Gastrocnemius medialis (tissue), 4 donors: ENCODE results near the gene CBY2. TPM values are rescaled to one million over a fixed set of nuclear protein-coding genes. Genes with fewer than 3 reads are reported as not detected.

Experiments
- ATAC-seq, 2 donors: fragments of 150-250 bp; one replicate each; pipeline ENCODE4 v1.9.1; 2016
- DNase-seq, 2 donors: peaks; one replicate each; pipeline ENCODE4 v3.0.0-alpha.2; 2019
- H3K27ac ChIP-seq, 4 donors: fragments of 200-600 bp; sonication (generic); 1 replicate in 1 of 4; 2 replicates in 3 of 4; pipeline ENCODE4 v1.5.1; 2016 to 2018; ENCODE audit warnings: mild to moderate bottlenecking in 2 of 4, moderate library complexity in 1 of 4
- H3K27me3 ChIP-seq, 3 donors: fragments of 200-600 bp; sonication (generic) in 2 of 3; 1 replicate in 1 of 3; 2 replicates in 2 of 3; pipeline versions ENCODE4 v1.5.1 to v1.6.0; 2016 to 2019; ENCODE audit warnings: mild to moderate bottlenecking in 1 of 3, moderate library complexity in 1 of 3
- H3K36me3 ChIP-seq, 2 donors: fragments of 200-600 bp; sonication (generic) in 1 of 2; one replicate each; pipeline ENCODE4 v1.5.1; 2017 to 2018
- H3K4me1 ChIP-seq, 2 donors: fragments of 200-600 bp; sonication (generic) in 1 of 2; one replicate each; pipeline ENCODE4 v1.5.1; 2016 to 2017; ENCODE audit warnings: mild to moderate bottlenecking in 2 of 2
- H3K4me3 ChIP-seq, 4 donors: fragments of 200-600 bp; sonication (generic) in 3 of 4; 1 replicate in 1 of 4; 2 replicates in 3 of 4; pipeline ENCODE4 v1.5.1; 2016 to 2019; ENCODE audit warnings: mild to moderate bottlenecking in 2 of 4
- H3K9me3 ChIP-seq, 3 donors: fragments of 200-600 bp; sonication (generic) in 2 of 3; 1 replicate in 1 of 3; 2 replicates in 2 of 3; pipeline ENCODE4 v1.5.1; 2016 to 2019
- POLR2A ChIP-seq, 2 donors: fragments of 450-650 bp; IDR thresholded peaks; one replicate each; pipeline ENCODE4 v1.6.1; 2017; ENCODE audit warnings: antibody characterized with exemption in 2 of 2, mild to moderate bottlenecking in 2 of 2, moderate library complexity in 2 of 2
- in situ Hi-C, 4 donors: fragments of 200-750 bp; cut with MboI; loops; one replicate each; pipeline versions ENCODE4 v1.15.0 to v1.8.0; 2017; ENCODE audit warnings: low sequenced_read_pairs in 4 of 4
- intact Hi-C: fragments of 100-400 bp; cut with DNase I; formaldehyde crosslinking; loops from one replicate; pipeline ENCODE4 v1.15.1; 2023; ENCODE audit warnings: low total_unique reads
- total RNA-seq, 4 donors: library from RNA; depleted of rRNA; stranded (reverse); fragments of >200 nt; gene quantifications; one replicate each; pipeline versions ENCODE4 v1.1.0 to v1.2.3, GENCODE V29; 2016
- TF ChIP-seq, protein P1 (sequence below), 5 experiments: fragments of 450-650 bp in 3 of 5; fragments of 200-600 bp in 2 of 5; sonication (generic) in 2 of 5; IDR thresholded peaks in 4 of 5; conservative IDR thresholded peaks in 1 of 5; 1 replicate in 4 of 5; 2 replicates in 1 of 5; pipeline ENCODE4 v1.5.1; 2016 to 2019; ENCODE audit warnings: antibody characterized with exemption in 5 of 5, mild to moderate bottlenecking in 3 of 5, moderate library complexity in 3 of 5

The CBY2 gene
- total RNA-seq, 4 donors from 2014 or later: not detected

GRCh38 chr13:45705918-45706317, 3.8 kb downstream of the CBY2 start:
- no peak for DNase-seq
- TF ChIP-seq, protein P1, sequence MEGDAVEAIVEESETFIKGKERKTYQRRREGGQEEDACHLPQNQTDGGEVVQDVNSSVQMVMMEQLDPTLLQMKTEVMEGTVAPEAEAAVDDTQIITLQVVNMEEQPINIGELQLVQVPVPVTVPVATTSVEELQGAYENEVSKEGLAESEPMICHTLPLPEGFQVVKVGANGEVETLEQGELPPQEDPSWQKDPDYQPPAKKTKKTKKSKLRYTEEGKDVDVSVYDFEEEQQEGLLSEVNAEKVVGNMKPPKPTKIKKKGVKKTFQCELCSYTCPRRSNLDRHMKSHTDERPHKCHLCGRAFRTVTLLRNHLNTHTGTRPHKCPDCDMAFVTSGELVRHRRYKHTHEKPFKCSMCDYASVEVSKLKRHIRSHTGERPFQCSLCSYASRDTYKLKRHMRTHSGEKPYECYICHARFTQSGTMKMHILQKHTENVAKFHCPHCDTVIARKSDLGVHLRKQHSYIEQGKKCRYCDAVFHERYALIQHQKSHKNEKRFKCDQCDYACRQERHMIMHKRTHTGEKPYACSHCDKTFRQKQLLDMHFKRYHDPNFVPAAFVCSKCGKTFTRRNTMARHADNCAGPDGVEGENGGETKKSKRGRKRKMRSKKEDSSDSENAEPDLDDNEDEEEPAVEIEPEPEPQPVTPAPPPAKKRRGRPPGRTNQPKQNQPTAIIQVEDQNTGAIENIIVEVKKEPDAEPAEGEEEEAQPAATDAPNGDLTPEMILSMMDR (IDR thresholded peaks at IDR 0.05 in 4 of 5, conservative IDR thresholded peaks at IDR 0.05 in 1 of 5): no peak
- no peak for TF ChIP-seq POLR2A (IDR thresholded peaks at IDR 0.05)
- in situ Hi-C loops: no loop called here
- ATAC-seq: no peak
- intact Hi-C loops: no loop called here
- no peak overlapping the region for H3K27ac ChIP-seq
- H3K9me3 ChIP-seq: no peaks in the 10 kb centered on the region
- H3K4me1 ChIP-seq: no peaks in the 10 kb centered on the region
- H3K4me3 ChIP-seq: no peak overlapping the region
- no peaks in the 10 kb centered on the region for H3K36me3 ChIP-seq
- no peaks in the 10 kb centered on the region for H3K27me3 ChIP-seq

- Histone ChIP-seq H3K9me3 (no peaks in the 10 kb centered on the region), H3K4me1 (no peaks in the 10 kb centered on the region), H3K36me3 (no peaks in the 10 kb centered on the region), H3K4me3 (no peak overlapping the region), H3K27ac (no peak overlapping the region), H3K27me3 (no peaks in the 10 kb centered on the region)
- ATAC-seq: no peak
- in situ Hi-C loops (no loop called here), intact Hi-C loops (no loop called here)
- TF ChIP-seq, protein P1 (IDR thresholded peaks at IDR 0.05 in 4 of 5, conservative IDR thresholded peaks at IDR 0.05 in 1 of 5): no peak
- TF ChIP-seq POLR2A (IDR thresholded peaks at IDR 0.05): no peak
- no peak for DNase-seq
Measured at GRCh38 chr13:45707516-45708100, 5.5 kb downstream of the CBY2 start.

- no peaks in the 10 kb centered on the region for H3K4me1 ChIP-seq
- H3K9me3 ChIP-seq: no peaks in the 10 kb centered on the region
- no peaks in the 10 kb centered on the region for H3K27me3 ChIP-seq
- ATAC-seq (no peak), DNase-seq (no peak)
- no peaks in the 10 kb centered on the region for H3K36me3 ChIP-seq
- in situ Hi-C loops (no loop called here), intact Hi-C loops (no loop called here)
- TF ChIP-seq POLR2A (IDR thresholded peaks at IDR 0.05): no peak
- TF ChIP-seq, protein P1 (IDR thresholded peaks at IDR 0.05 in 4 of 5, conservative IDR thresholded peaks at IDR 0.05 in 1 of 5): no peak
- no peak overlapping the region for H3K27ac ChIP-seq
- H3K4me3 ChIP-seq: no peak overlapping the region
Measured at GRCh38 chr13:45711951-45712350, 9.8 kb downstream of the CBY2 start.

DNA sequence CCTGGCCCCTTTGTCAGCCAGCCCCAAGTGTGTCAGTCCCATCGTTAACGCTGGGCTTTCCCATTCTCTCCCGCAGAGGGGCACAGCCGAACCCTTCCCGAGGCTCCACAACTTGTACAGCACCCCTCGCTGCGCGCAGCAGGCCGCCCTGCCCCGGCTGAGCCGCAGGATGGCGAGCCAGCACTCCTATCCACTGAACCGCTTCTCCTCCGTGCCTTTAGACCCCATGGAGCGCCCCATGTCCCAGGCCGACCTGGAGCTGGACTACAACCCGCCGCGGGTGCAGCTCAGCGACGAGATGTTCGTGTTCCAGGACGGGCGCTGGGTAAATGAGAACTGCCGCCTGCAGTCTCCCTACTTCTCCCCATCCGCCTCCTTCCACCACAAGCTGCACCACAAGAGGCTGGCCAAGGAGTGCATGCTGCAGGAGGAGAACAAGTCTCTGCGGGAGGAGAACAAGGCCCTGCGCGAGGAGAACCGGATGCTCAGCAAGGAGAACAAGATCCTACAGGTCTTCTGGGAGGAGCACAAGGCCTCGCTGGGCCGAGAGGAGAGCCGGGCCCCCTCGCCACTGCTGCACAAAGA, 11.1 kb downstream of the CBY2 start:
- no peaks in the 10 kb centered on the region for H3K9me3 ChIP-seq
- no peak for DNase-seq
- in situ Hi-C loops: no loop called here
- TF ChIP-seq POLR2A (IDR thresholded peaks at IDR 0.05): no peak
- TF ChIP-seq, protein P1 (IDR thresholded peaks at IDR 0.05 in 4 of 5, conservative IDR thresholded peaks at IDR 0.05 in 1 of 5): no peak
- no peaks in the 10 kb centered on the region for H3K4me1 ChIP-seq
- no peak for ATAC-seq
- H3K4me3 ChIP-seq: no peak overlapping the region
- no peaks in the 10 kb centered on the region for H3K27me3 ChIP-seq
- no peak overlapping the region for H3K27ac ChIP-seq
- H3K36me3 ChIP-seq: no peaks in the 10 kb centered on the region
- intact Hi-C loops: no loop called here

DNA sequence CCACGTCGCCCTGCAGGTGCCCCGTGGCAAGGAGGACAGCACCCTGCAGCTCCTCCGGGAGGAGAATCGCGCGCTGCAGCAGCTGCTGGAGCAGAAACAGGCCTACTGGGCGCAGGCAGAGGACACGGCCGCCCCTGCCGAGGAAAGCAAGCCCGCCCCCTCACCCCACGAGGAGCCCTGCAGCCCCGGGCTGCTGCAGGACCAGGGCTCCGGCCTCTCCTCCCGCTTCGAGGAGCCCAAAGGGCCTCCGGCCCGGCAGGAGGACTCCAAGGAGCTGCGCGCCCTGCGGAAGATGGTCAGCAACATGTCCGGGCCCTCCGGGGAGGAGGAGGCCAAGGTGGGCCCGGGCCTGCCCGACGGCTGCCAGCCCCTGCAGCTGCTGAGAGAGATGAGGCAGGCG, 11.6 kb downstream of the CBY2 start:
- Histone ChIP-seq H3K36me3 (no peaks in the 10 kb centered on the region), H3K27me3 (no peaks in the 10 kb centered on the region), H3K4me1 (no peaks in the 10 kb centered on the region), H3K4me3 (no peak overlapping the region), H3K9me3 (no peaks in the 10 kb centered on the region), H3K27ac (no peak overlapping the region)
- ATAC-seq (no peak), DNase-seq (no peak)
- TF ChIP-seq POLR2A (IDR thresholded peaks at IDR 0.05): no peak
- TF ChIP-seq, protein P1 (IDR thresholded peaks at IDR 0.05 in 4 of 5, conservative IDR thresholded peaks at IDR 0.05 in 1 of 5): no peak
- intact Hi-C loops: no loop called here
- in situ Hi-C loops: no loop called here
